K562 (cell line): ENCODE data around the gene GGA3. TPM values are rescaled to one million over a fixed set of nuclear protein-coding genes. Genes with fewer than 3 reads are reported as not detected.

Experiments
- ATAC-seq: fragments of 200-7000 bp; cut with Tn5 transposase; 3 replicates; pipeline ENCODE4 v1.9.1; 2020; ENCODE audit warnings: moderate library complexity
- BruUV-seq: library from RNA; stranded (reverse); fragments of 400-500 nt; replicated peaks from 2 replicates; lab custom pipeline; 2021; lab: Mats Ljungman, UMichigan
- CTCF ChIA-PET: fragments of 300-600 bp; formaldehyde crosslinking; extraction: SDS; loops from one replicate; lab custom pipeline; 2021; ENCODE audit warnings: low intra/inter-chr PET ratio; lab: Yijun Ruan, JAX
- POLR2A ChIA-PET: fragments of 300-600, 350-650 bp; sonication (Branson Sonifier 250); formaldehyde crosslinking; extraction: SDS; loops from one replicate; lab custom pipeline; 2021; ENCODE audit warnings: antibody characterized with exemption, inconsistent platforms; lab: Yijun Ruan, JAX
- DNase-seq, 4 experiments: peaks; one replicate each; pipeline versions ENCODE4 v3.0.0 to v3.0.0-alpha.2; 2011 to 2018; ENCODE audit warnings: low spot score in 3 of 4, mixed read lengths in 3 of 4; ENCODE audit errors: extremely low read depth in 1 of 4
- FAIRE-seq: peaks from 2 replicates; lab custom pipeline; 2011; peaks lifted over from hg19 to GRCh38; lab: Jason Lieb, UNC
- H2AFZ ChIP-seq: 2 replicates; pipeline ENCODE4 v1.6.0; 2011; ENCODE audit warnings: low read depth, low read length, control low read depth, inconsistent platforms
- H3K27ac ChIP-seq: fragments of 200-600 bp; 3 replicates; pipeline ENCODE4 v1.8.0; 2011; ENCODE audit warnings: low read depth, mild to moderate bottlenecking, control low read depth, inconsistent platforms, low read length, moderate library complexity, mixed read lengths; ENCODE audit errors: extremely low read depth
- H3K27me3 ChIP-seq, 2 experiments: fragments of 300-600 bp in 1 of 2; 2 replicates in 1 of 2; 3 replicates in 1 of 2; pipeline versions ENCODE4 v1.6.0 to v1.8.0; 2011; ENCODE audit warnings: inconsistent platforms in 2 of 2, low read length in 2 of 2, mild to moderate bottlenecking in 1 of 2, mixed read lengths in 1 of 2, moderate library complexity in 1 of 2; ENCODE audit not compliant: control insufficient read depth in 2 of 2, insufficient read depth in 2 of 2
- H3K36me3 ChIP-seq: fragments of 300-600 bp; 3 replicates; pipeline ENCODE4 v1.8.0; 2011; ENCODE audit warnings: mild to moderate bottlenecking, low read length, inconsistent platforms; ENCODE audit not compliant: control insufficient read depth, insufficient read depth
- H3K4me1 ChIP-seq, 2 experiments: fragments of 200-600 bp in 1 of 2; replicated peaks in 1 of 2; 2 replicates in 1 of 2; 3 replicates in 1 of 2; pipeline versions ENCODE4 v1.5.1 to v1.8.0; 2011; ENCODE audit warnings: inconsistent platforms in 2 of 2, low read length in 2 of 2, mild to moderate bottlenecking in 1 of 2, mixed read lengths in 1 of 2, moderate library complexity in 1 of 2; ENCODE audit not compliant: control insufficient read depth in 2 of 2, insufficient read depth in 2 of 2
- H3K4me2 ChIP-seq: 2 replicates; pipeline ENCODE4 v1.6.1; 2011; ENCODE audit warnings: low read length, control low read depth, inconsistent platforms, mixed read lengths; ENCODE audit not compliant: insufficient read depth
- H3K4me3 ChIP-seq: fragments of 200-600 bp; sonication (generic), shearing (Covaris generic); 2 replicates; pipeline ENCODE4 v1.5.1; 2016; ENCODE audit warnings: control low read depth, inconsistent platforms
- H3K79me2 ChIP-seq: fragments of 200-600 bp; 3 replicates; pipeline ENCODE4 v1.8.0; 2011; ENCODE audit warnings: low read length, inconsistent platforms; ENCODE audit not compliant: control insufficient read depth, insufficient read depth
- H3K9ac ChIP-seq, 2 experiments: 2 replicates each; pipeline versions ENCODE4 v1.6.0 to v1.6.1; 2011; ENCODE audit warnings: low read depth in 2 of 2, low read length in 2 of 2, control low read depth in 1 of 2, inconsistent platforms in 1 of 2, mild to moderate bottlenecking in 1 of 2, mixed read lengths in 1 of 2; ENCODE audit not compliant: insufficient read depth in 1 of 2
- H3K9me1 ChIP-seq: one replicate; pipeline ENCODE4 v1.6.0; 2011; ENCODE audit warnings: inconsistent platforms, mild to moderate bottlenecking, low read length, moderate library complexity; ENCODE audit not compliant: control insufficient read depth, insufficient read depth
- H3K9me3 ChIP-seq: replicated peaks from 2 replicates; pipeline ENCODE4 v1.5.1; 2011; ENCODE audit warnings: low read depth, low read length, inconsistent platforms; ENCODE audit not compliant: control insufficient read depth, insufficient read depth
- H4K20me1 ChIP-seq: replicated peaks from 2 replicates; pipeline ENCODE4 v1.6.1; 2011; ENCODE audit warnings: low read length, inconsistent platforms, mixed read lengths; ENCODE audit not compliant: control insufficient read depth, insufficient read depth
- BCLAF1 ChIP-seq, 2 experiments: fragments of 450-650 bp in 1 of 2; IDR thresholded peaks; 2 replicates each; pipeline ENCODE4 v1.6.1; 2011 to 2017; ENCODE audit warnings: low read depth in 2 of 2, antibody characterized with exemption in 1 of 2, borderline replicate concordance in 1 of 2, low read length in 1 of 2, mild to moderate bottlenecking in 1 of 2, mixed read lengths in 1 of 2; ENCODE audit not compliant: control insufficient read depth in 1 of 2
- DNMT1 ChIP-seq: fragments of 450-650 bp; IDR thresholded peaks from 2 replicates; pipeline ENCODE4 v1.6.1; 2016; ENCODE audit warnings: antibody characterized with exemption, mild to moderate bottlenecking
- ZBTB49 ChIP-seq: sonication (generic); formaldehyde crosslinking; IDR thresholded peaks from 2 replicates; pipeline ENCODE4 v1.8.0; 2022; ENCODE audit warnings: missing genetic modification reagents, mild to moderate bottlenecking, borderline replicate concordance
- ZNF232 ChIP-seq: sonication (generic); formaldehyde crosslinking; IDR thresholded peaks from 2 replicates; pipeline ENCODE4 v1.8.0; 2022; ENCODE audit warnings: mild to moderate bottlenecking, missing genetic modification reagents
- WGBS: fragments of 100-300 bp; shearing (Covaris generic); methylation state at CpG from one replicate; pipeline ENCODE4 v1.1.6; 2016; ENCODE audit warnings: low coverage, mixed read lengths; ENCODE audit not compliant: insufficient coverage; ENCODE audit errors: missing lambda C conversion rate; 5-methylcytosine and 5-hydroxymethylcytosine counted together
- in situ Hi-C: fragments of 300-500 bp; cut with MboI; formaldehyde crosslinking; loops from 4 replicates; pipeline ENCODE4 v1.15.0; 2018; ENCODE audit warnings: inconsistent platforms, mixed read lengths
- intact Hi-C: fragments of 100-400 bp; cut with micrococcal nuclease; formaldehyde crosslinking; loops from 2 replicates; pipeline ENCODE4 v1.14.2; 2022
- polyA plus RNA-seq, 8 experiments: library from polyadenylated mRNA; depleted of rRNA in 4 of 8; stranded (reverse) in 5 of 8; unstranded in 3 of 8; fragments of >200 nt; fragmentation: Nextera tagmentation in 2 of 8; fragmentation: Illumina TruSeq in 1 of 8; extraction: Ambion mirVana in 2 of 8; extraction: Trizol in 1 of 8; gene quantifications; 2 replicates each; pipeline versions ENCODE4 v1.2.1 to v1.2.3, GENCODE V29; 2011 to 2014; ENCODE audit warnings: inconsistent platforms in 1 of 8, missing spikeins in 1 of 8
- total RNA-seq, 7 experiments: library from RNA; depleted of rRNA in 6 of 7; stranded (reverse); fragments of >200 nt in 6 of 7; fragmentation: Illumina TruSeq in 2 of 7; extraction: Trizol in 2 of 7; gene quantifications; 2 replicates each; pipeline versions ENCODE4 v1.2.1 to v1.2.3, GENCODE V29; 2011 to 2021; ENCODE audit warnings: low replicate concordance in 1 of 7

Gene GGA3
- total and polyA plus RNA-seq, 9 of the 15 experiments (the other 6 are each of a cell fraction or from before 2014, with no cell fraction given) = 5.7 to 64.9 (median 25.4) TPM

- POLR2A ChIA-PET = interaction anchor here (0.6 to 4.0 kb wide), 12 partner anchors 9 to 401 kb away, joined by 3 to 38 read pairs (median 4); partner anchors contain the start of genes GGA3, MRPS7, NUP85 and SLC25A19
- H3K4me1 ChIP-seq = peaks cover 19 to 46% of the 10 kb centered on the region in 2 experiments
- intact Hi-C loops = loop anchor here (2.0 kb wide), 1 partner anchor 19 kb away; the partner anchor contains the start of genes GGA3 and MRPS7
Observed at GRCh38 chr17:75241502-75241901, 19.9 kb downstream of the GGA3 start.

More at GRCh38 chr17:75241502-75241901, 19.9 kb downstream of the GGA3 start:
- TF ChIP-seq DNMT1 = no peak
- TF ChIP-seq ZBTB49 (CRISPR knock-in tag) = no peak
- TF ChIP-seq BCLAF1 (IDR thresholded peaks at IDR 0.05; ENCODE audit: borderline replicate concordance in 1 of 2, control insufficient read depth in 1 of 2, low read depth in 2 of 2, low read length in 1 of 2) = no peak
- TF ChIP-seq ZNF232 (CRISPR knock-in tag) = no peak
- BruUV-seq = no TSS peak
- Histone ChIP-seq H3K9me3 (no peaks in the 10 kb centered on the region), H2AFZ (no peak overlapping the region), H3K4me3 (no peak overlapping the region), H3K9ac (no peak overlapping the region), H3K27me3 (no peaks in the 10 kb centered on the region), H3K79me2 (peaks cover 1% of the 10 kb centered on the region; the same call in 1 of the 3 replicates), H3K9me1 (no peaks in the 10 kb centered on the region), H3K4me2 (no peak overlapping the region), H3K27ac (no peak overlapping the region), H4K20me1 (peaks cover 27% of the 10 kb centered on the region), H3K36me3 (peaks cover 98% of the 10 kb centered on the region)
- no peak for ATAC-seq
- no peak for DNase-seq
- WGBS = 90% methylated on average over 9 of the region's 9 CpGs
- CTCF ChIA-PET = interaction anchor here (1.3 to 3.1 kb wide), 3 partner anchors 20 to 171 kb away, joined by 4 to 20 read pairs (median 13); partner anchors contain the start of genes GGA3, MIF4GD and MRPS7
- no peak for FAIRE-seq
- in situ Hi-C loops = no loop called here
